Activated T-cell treated with anti-CD3 and anti-CD28 coated beads, Interleukin-2, amount 50 U/mL, for 4 hours (primary cell): ENCODE results near the gene ALKBH4. TPM values are rescaled to one million over a fixed set of nuclear protein-coding genes. Genes with fewer than 3 reads are reported as not detected.

ENCODE experiments used
- ATAC-seq, 2 donors: fragments of 200-7000 bp; cut with Tn5 transposase; one replicate each; pipeline ENCODE4 v1.10.0; 2021
- DNase-seq: peaks from one replicate; pipeline ENCODE4 v3.0.0-alpha.2; 2020
- H3K27me3 Mint-ChIP-seq: one replicate; pipeline ENCODE4 v1.8.0; 2021; ENCODE audit warnings: low read depth, mixed read lengths
- H3K36me3 Mint-ChIP-seq: one replicate; pipeline ENCODE4 v1.8.0; 2022; ENCODE audit warnings: mixed read lengths; ENCODE audit not compliant: insufficient read depth
- H3K4me1 Mint-ChIP-seq: one replicate; pipeline ENCODE4 v1.8.0; 2021; ENCODE audit warnings: low read depth, mixed read lengths
- H3K4me3 Mint-ChIP-seq: one replicate; pipeline ENCODE4 v1.8.0; 2021; ENCODE audit warnings: mild to moderate bottlenecking, moderate library complexity, mixed read lengths
- H3K9me3 Mint-ChIP-seq: one replicate; pipeline ENCODE4 v1.8.0; 2021; ENCODE audit warnings: mixed read lengths
- total RNA-seq, 3 donors: library from RNA; stranded (reverse); gene quantifications; one replicate each; pipeline ENCODE4 v1.2.1, GENCODE V29; 2021

The ALKBH4 gene
- total RNA-seq, 3 donors from 2014 or later: 13.7 to 15.4 (median 15.0) TPM

DNA sequence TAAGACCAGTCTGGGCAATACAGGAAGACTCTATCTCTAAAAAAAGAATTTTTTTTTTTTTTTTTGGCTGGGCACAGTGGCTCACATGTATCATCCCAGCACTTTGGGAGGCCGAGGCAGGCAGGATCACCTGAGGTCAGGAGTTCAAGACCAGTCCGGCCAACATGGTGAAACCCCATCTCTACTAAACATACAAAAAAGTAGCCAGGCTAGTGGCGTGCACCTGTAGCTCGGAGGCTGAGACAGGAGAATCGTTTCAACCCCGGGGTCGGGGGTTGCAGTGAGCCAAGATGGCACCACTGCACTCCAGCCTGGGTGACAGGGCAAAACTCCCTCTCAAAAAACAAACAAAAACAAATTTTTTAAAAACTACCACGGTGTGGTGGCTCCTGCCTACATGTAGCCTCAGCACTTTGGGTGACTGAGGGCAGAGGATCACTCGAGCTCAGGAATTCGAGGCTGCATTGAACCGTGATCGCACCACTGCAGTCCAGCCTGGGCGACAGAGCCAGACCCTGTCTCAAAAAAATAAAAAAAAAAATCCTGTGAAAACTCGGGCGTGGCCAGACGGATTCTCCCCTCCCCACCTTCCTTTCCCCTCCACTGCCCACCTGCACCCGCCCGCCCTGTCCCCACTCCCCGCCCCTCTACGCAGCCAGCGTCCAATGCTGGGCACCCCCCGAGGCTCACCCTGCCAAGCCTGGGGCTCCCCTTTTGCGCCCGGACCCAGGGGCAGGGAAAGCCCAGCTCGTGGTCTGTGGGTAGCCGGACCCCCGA lies 32.0 kb downstream of the ALKBH4 start:
- ATAC-seq (peak; percentile 13 to 16), DNase-seq (no peak)
- no peaks in the 10 kb centered on the region for H3K36me3 Mint-ChIP-seq
- H3K4me3 Mint-ChIP-seq: peak overlapping the region; percentile 78
- H3K27me3 Mint-ChIP-seq: no peaks in the 10 kb centered on the region
- no peaks in the 10 kb centered on the region for H3K9me3 Mint-ChIP-seq
- H3K4me1 Mint-ChIP-seq: peaks cover 62% of the 10 kb centered on the region

DNA sequence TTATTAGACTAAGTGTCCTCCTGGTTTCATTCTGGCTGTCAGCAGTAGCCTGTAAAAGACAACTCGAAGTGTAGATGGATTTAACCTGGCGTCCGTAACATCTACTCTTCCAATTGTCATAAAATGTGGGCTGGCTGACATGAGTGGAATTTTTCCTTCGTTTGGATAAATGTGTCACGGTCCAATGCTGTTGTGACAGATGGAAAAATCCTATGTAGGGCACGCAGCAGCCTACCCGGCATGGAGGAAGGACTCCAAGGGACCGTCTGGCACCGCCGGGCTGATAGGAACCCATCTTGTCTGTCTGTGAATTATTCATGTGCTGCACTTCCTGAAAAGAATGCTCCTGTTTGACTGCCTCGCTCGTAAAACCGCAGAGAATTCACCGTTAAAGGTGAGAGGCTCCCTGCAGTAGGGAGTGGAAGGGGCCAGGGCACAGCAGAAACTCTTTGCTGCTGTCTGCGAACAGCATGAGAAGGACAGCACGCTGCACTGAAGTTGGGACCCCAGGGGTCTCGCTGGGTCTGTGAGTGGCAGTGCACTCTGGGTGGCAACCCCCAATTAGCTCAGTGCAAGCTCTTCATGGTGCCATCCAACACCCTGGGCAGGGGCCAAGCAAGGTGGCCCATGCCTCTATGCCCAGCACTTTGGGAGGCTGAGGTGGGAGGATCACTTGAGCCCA lies 32.9 kb downstream of the ALKBH4 start:
- peak; percentile 36 to 45 for ATAC-seq
- peak; percentile 58 for DNase-seq
- Mint-ChIP-seq H3K27me3 (no peaks in the 10 kb centered on the region), H3K36me3 (no peaks in the 10 kb centered on the region), H3K9me3 (no peaks in the 10 kb centered on the region), H3K4me1 (peaks cover 70% of the 10 kb centered on the region), H3K4me3 (peak overlapping the region; percentile 78)

DNA sequence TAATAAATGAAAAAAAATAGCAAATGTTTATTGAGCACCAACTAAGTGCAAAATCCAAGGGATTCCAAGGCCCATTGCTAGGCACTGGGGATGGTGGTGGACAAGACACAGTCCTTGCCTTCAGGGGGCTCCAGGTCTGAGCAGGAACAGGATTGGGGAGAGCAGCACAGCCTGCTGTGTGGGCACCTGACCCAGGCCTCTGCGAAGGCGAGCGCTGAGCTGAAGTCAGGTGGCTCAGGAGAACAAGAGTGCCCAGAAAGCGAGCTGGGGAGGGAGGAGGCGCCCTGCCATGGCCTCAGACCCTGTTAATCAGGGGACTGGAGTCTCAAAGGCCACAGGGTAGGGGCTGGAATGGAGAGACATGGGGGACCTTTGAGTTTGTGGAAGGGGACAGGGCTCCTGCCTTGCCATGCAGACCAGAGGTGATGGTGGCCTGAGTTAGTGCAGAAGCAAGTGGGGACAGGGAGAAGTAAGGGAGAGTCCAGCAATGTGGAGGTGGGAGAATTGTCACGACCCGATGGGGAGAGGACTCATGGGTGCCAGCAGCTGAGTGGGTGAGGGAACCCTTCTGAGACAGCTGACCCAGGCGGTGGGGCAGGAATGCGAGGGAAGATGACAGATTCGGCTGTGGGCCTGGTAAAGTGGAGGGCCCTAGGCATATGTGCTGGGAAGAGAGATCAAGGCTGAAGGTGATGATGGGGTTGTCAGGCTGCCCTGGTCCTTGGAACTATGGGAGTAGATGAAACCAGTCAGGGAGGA lies 35.3 kb downstream of the ALKBH4 start:
- Mint-ChIP-seq H3K4me1 (peaks cover 84% of the 10 kb centered on the region), H3K4me3 (no peak overlapping the region), H3K27me3 (no peaks in the 10 kb centered on the region), H3K9me3 (no peaks in the 10 kb centered on the region), H3K36me3 (peaks cover 11% of the 10 kb centered on the region)
- DNase-seq (no peak), ATAC-seq (no peak)

DNA sequence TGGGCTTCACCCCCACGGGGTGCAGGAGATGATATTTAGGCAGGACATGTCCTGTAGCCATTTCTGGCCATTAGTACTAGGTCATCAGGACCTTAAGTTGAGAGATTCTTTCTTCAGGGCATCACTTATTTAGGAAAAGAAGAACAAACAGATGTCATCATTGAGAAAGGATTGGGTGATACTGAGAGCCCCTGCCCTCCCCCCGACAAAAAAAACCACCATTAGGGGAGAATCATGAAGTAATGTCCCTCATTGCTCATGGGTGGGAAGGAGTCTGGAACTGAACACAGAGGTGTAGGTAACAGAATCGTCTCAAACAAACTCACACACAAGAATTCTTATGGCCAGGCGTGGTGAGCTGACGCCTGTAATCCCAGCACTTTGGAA lies 37.7 kb downstream of the ALKBH4 start:
- Mint-ChIP-seq H3K36me3 (peaks cover 12% of the 10 kb centered on the region), H3K9me3 (no peaks in the 10 kb centered on the region), H3K4me3 (peak overlapping the region; percentile 83), H3K27me3 (no peaks in the 10 kb centered on the region), H3K4me1 (peaks cover 81% of the 10 kb centered on the region)
- ATAC-seq (no peak), DNase-seq (no peak)

DNA sequence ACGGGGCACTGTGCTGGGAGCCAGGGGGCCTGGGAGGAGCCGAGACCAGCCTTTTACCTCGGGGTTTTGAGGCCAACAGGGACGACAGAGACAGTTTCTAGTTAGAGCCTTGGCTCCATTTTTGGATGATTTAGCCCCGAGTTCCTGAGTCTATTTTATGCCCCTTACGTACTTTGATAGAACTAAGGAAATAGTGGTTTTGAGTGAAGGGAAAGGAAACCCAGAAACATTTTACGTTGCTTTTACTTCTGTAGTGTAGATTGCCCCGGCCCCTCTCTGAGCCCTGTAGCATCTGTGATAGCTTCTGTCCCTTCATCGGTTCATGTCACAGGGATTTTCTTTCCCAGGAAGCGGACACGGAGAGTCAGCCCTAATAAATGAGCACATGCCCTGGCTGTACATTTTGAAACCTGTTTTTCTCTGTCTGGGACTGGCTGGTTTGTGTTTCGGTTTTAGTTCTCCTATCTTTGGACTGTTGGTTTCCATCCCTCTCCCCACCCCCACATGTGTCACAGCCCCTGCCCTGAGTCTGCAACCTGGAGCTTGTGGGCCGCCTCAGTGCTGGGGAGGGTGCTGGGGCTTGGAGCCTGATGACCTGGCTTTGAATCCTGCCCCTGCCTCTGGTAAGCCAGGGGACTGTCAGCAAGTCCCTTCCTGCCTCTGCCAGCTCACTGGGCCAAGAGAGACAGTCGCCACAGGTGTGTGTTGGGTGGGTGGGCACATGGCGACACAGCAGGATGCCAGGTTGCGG lies 38.2 kb downstream of the ALKBH4 start:
- Mint-ChIP-seq H3K36me3 (peaks cover 12% of the 10 kb centered on the region), H3K9me3 (no peaks in the 10 kb centered on the region), H3K4me1 (peaks cover 79% of the 10 kb centered on the region), H3K4me3 (peak overlapping the region; percentile 83), H3K27me3 (no peaks in the 10 kb centered on the region)
- peak; percentile 67 for DNase-seq
- ATAC-seq: peak; percentile 76 to 85

DNA sequence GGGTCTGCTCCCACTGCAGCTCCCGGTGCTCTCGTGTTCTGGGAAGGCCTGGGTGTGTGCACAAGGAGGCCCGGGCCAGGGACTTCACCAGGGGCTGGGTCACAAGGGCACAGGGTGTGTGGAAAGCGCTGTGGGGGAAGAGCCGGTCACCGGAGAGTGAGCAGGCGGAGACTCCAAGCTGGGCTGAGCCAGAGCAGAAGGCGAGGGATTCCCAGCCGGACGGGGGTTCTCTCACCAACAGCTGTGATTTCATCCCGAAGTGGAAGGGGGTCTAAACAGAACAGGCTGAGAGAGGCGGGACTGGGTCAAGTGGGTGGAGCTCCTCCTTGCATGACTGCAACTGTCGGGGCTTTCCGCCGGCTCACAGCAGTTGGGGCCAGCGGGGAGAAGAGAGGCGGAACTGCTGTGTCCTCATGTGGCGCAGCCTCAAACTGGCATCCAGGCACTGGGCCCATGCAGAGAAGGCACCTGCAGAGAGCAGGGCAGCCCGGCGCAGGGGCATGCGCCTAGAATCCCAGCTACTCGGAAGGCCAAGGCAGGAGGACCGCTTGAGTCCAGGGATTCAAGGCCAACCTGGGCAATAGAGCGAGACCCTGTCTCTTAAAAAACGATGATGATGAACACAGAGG lies 38.9 kb downstream of the ALKBH4 start:
- H3K4me3 Mint-ChIP-seq: peak overlapping the region; percentile 83
- H3K4me1 Mint-ChIP-seq: peaks cover 78% of the 10 kb centered on the region
- peaks cover 12% of the 10 kb centered on the region for H3K36me3 Mint-ChIP-seq
- ATAC-seq (peak; percentile 85 to 86), DNase-seq (peak; percentile 82)
- H3K27me3 Mint-ChIP-seq: no peaks in the 10 kb centered on the region
- no peaks in the 10 kb centered on the region for H3K9me3 Mint-ChIP-seq

DNA sequence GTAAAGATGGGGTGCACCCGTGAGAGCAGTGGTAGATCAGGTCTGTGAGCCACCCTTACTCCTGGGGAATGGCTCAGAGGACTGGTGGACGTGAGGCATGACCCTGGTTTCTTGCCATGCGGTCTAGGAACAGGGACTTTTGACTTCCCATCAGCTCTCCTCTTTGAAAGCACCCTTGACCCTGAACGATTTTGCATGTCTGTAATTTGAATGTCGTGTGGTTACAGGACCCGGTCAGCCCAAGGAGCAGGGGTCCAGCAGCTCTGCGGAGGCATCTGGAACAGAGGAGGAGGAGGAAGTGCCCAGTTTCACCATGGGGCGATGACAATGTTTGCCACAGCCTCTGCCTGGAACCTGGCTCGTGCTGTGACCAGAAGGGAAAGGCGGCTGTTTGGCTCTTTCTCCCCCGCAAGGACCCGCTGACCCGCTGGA lies 39.9 kb downstream of the ALKBH4 start:
- Mint-ChIP-seq H3K9me3 (no peaks in the 10 kb centered on the region), H3K27me3 (no peaks in the 10 kb centered on the region), H3K4me3 (no peak overlapping the region), H3K36me3 (peaks cover 15% of the 10 kb centered on the region), H3K4me1 (peaks cover 79% of the 10 kb centered on the region)
- DNase-seq (no peak), ATAC-seq (no peak)

DNA sequence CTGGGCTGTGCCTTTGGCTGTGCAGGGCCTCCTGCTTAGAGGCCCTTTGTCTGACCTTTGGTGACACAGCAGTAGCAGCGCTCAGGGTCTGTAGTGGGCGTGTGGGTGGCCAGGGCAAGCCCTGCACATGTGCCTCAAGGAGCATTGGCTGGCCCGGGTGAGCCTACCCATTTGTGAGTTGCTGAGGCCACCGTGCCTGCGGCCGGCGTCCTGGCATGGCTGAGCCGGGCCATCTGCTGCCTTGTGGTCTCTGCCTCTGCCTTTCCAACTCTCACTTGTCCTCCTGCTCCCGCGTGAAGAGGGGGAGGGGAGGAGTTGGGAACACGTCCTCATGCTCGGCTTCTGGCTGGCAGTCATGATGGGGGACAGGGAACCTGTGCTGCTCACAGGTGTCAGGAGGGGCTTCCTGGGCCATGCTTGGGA lies 40.5 kb downstream of the ALKBH4 start:
- no peak for ATAC-seq
- Mint-ChIP-seq H3K4me1 (peaks cover 76% of the 10 kb centered on the region), H3K27me3 (no peaks in the 10 kb centered on the region), H3K36me3 (peaks cover 18% of the 10 kb centered on the region), H3K4me3 (no peak overlapping the region), H3K9me3 (no peaks in the 10 kb centered on the region)
- no peak for DNase-seq

DNA sequence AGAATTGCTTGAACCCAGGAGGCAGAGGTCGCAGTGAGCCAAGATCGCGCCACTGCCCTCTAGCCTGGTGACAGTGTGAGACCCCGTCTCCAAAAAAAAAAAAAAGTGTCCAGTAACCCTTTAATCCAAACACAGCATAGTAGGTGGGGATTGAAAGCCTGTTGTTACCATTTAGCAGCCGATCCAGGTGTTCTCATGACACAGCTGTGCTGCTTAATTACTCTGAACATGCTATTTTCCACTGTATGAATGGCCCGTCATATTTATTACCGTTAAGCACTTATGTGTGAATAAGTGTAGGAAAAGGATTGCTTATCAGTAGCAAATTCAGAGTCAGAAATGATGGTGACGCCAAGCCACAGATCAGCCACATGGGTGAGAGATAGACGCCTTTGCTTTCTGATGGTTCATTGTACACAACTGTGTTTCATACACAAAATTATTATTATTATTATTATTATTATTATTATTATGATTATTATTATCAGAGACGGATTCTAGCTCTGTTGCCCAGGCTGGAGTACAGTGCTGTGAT lies 42.9 kb downstream of the ALKBH4 start:
- Mint-ChIP-seq H3K4me3 (no peak overlapping the region), H3K4me1 (peaks cover 75% of the 10 kb centered on the region), H3K9me3 (no peaks in the 10 kb centered on the region), H3K36me3 (peaks cover 26% of the 10 kb centered on the region), H3K27me3 (no peaks in the 10 kb centered on the region)
- no peak for ATAC-seq
- no peak for DNase-seq

DNA sequence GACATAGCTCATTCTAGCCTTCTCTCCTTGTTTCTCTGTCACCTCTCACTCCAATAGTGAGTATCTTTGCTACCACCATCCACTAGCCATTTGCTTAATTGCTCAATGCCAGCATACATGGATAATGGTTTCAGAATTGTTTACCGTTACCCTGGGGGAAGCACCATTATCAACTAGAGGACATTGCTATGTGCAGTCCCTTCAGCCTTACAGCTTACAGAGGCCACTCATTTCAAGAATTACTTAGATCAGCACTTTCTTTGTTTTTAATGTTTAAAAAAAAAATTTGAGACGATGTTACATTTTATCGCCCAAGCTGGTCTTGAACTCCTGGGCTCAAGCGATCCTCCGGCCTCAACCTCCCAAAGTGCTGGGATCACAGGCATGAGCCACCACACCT lies 46.1 kb downstream of the ALKBH4 start:
- H3K36me3 Mint-ChIP-seq: peaks cover 17% of the 10 kb centered on the region
- H3K27me3 Mint-ChIP-seq: no peaks in the 10 kb centered on the region
- H3K9me3 Mint-ChIP-seq: no peaks in the 10 kb centered on the region
- DNase-seq: no peak
- ATAC-seq: no peak
- H3K4me1 Mint-ChIP-seq: peaks cover 68% of the 10 kb centered on the region
- H3K4me3 Mint-ChIP-seq: no peak overlapping the region

DNA sequence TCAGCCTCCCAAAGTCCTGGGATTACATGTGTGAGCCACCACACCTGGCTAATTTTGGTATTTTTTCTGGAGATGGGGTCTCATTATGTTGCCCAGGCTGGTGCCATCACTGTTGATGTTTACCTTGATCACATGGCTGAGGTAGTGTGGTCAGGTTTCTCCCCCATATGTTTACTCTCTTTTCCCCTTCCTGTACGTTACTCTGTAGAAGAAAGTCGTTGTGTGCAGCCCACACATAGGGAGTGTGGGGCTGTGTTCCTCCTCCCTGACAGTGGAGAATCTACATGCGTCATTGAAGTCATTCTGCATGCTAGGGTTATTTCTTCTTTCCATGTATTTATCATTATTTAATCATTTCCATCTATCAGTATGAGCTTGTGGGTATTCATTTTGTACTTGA lies 47.6 kb downstream of the ALKBH4 start:
- Mint-ChIP-seq H3K4me3 (peak overlapping the region; percentile 9), H3K4me1 (peaks cover 73% of the 10 kb centered on the region), H3K27me3 (no peaks in the 10 kb centered on the region), H3K36me3 (peaks cover 19% of the 10 kb centered on the region), H3K9me3 (no peaks in the 10 kb centered on the region)
- ATAC-seq (peak in 1 of 2 donors; percentile 39), DNase-seq (no peak)

DNA sequence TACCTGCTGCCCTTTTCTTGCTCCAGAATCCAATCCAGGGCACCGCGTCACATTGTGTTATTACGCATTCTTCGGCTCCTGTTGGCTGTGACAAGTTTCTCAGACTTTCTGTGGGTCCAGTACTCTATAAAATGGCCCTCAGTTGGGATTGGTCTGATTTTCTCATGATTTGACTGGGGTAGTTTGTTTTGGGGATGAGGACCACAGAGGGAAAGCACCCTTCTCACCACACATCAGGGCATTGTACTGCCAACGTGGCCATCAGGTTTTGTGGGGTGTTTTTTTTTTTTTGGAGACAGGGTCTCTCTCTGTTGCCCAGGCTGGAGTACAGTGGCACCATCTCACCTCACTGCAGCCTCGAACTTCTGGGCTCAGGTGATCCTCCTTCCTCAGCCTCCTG lies 48.3 kb downstream of the ALKBH4 start:
- ATAC-seq: no peak
- DNase-seq: no peak
- Mint-ChIP-seq H3K27me3 (no peaks in the 10 kb centered on the region), H3K36me3 (peaks cover 23% of the 10 kb centered on the region), H3K9me3 (no peaks in the 10 kb centered on the region), H3K4me3 (peak overlapping the region; percentile 70), H3K4me1 (peaks cover 69% of the 10 kb centered on the region)

DNA sequence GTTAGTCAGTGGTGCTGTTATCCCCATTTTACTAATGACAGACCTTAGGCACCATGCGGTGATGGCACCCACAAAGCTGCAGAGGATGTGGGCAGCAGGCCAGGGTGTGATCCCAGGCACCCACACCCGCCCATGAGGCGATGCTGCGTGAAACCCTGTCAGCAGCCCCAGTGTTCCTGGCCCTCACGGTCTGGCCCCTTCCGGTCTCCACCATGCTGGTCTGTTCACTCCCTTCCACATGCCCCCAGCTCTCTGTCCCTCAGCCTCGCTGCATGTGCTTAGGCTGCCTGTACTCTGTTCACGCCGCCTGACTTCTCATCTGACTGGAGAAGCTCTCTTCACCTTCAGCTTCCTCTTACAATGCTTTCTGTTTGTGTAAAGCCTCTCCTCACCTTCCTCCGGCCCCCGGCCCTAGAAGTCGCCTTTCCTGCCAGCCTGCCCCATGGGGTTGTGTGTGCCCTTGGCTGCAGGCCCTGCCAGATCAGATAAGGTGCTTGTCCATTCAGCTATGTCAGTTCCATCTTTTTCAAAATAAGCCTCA lies 48.9 kb downstream of the ALKBH4 start:
- Mint-ChIP-seq H3K4me1 (peaks cover 63% of the 10 kb centered on the region), H3K36me3 (peaks cover 25% of the 10 kb centered on the region), H3K27me3 (no peaks in the 10 kb centered on the region), H3K4me3 (peak overlapping the region; percentile 70), H3K9me3 (no peaks in the 10 kb centered on the region)
- ATAC-seq (peak; percentile 80 to 86), DNase-seq (peak; percentile 28)
